Stimulated activated naive CD8-positive, alpha-beta T cell treated with anti-CD3 and anti-CD28 coated beads, Interleukin-15, Interleukin-2, amounts not matched to agents 100 U/mL and 50 U/mL, for 24 hours (primary cell): ENCODE measurements around the gene USP38.
A peak's percentile ranks its signal among the peaks of the same experiment; 100 is the strongest.
"Not testable (repeated sequence)": the region's sequence is repeated elsewhere in the genome, so short reads cannot be mapped to it uniquely, and the experiment has no call there.

Experiments
- ATAC-seq: fragments of 150-1000 bp; cut with Tn5 transposase; one replicate; pipeline ENCODE4 v1.10.0; 2021
- DNase-seq: peaks from one replicate; pipeline ENCODE4 v3.0.0; 2021

The USP38 gene, protein sequence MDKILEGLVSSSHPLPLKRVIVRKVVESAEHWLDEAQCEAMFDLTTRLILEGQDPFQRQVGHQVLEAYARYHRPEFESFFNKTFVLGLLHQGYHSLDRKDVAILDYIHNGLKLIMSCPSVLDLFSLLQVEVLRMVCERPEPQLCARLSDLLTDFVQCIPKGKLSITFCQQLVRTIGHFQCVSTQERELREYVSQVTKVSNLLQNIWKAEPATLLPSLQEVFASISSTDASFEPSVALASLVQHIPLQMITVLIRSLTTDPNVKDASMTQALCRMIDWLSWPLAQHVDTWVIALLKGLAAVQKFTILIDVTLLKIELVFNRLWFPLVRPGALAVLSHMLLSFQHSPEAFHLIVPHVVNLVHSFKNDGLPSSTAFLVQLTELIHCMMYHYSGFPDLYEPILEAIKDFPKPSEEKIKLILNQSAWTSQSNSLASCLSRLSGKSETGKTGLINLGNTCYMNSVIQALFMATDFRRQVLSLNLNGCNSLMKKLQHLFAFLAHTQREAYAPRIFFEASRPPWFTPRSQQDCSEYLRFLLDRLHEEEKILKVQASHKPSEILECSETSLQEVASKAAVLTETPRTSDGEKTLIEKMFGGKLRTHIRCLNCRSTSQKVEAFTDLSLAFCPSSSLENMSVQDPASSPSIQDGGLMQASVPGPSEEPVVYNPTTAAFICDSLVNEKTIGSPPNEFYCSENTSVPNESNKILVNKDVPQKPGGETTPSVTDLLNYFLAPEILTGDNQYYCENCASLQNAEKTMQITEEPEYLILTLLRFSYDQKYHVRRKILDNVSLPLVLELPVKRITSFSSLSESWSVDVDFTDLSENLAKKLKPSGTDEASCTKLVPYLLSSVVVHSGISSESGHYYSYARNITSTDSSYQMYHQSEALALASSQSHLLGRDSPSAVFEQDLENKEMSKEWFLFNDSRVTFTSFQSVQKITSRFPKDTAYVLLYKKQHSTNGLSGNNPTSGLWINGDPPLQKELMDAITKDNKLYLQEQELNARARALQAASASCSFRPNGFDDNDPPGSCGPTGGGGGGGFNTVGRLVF

DNA sequence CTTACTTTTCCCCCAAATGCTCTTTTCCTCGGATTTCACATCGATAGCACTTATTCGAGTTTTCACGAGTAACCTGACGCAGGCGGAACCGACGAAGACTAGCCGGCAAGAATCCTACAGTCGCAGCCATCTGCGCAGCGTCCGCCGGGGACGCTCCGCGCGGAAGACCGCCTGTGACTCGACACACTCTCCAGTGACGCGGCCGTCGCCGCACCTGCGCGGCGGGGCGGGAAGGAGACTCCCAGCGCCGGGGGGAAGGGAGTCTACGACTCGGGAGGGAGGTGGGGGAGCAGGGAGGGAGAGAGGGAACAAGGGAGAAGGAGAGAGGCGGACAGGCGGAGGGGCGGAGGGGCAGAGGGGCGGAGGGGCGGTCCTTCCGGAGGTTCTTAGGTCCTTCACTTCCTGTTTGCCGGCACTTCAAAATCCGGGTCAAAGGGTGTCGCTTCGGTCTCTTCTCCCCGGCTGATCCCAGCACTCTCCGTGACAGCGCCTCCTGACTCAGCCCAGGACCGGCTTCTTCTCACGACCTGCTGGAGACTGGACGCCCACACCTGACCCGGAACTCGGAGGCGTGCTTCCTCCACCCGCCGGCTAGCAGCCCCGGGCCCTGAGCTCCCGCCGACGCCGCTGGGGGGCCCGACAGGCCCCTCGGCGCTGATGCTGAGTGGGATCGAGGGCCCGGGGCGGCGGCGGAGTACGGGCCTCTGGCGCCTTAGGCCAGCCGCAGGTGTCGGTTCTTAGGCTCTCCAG, at the start of gene USP38:
Gene USP38 (plus strand): TSS at position 415 of the 750 bp plus-strand sequence. CDS start 534 bp downstream, outside the sequence.
- DNase-seq (peak; percentile 86), ATAC-seq (peak; percentile 95)

GRCh38 chr4:143135358-143135757, 49.4 kb upstream of the USP38 start:
- DNase-seq (no peak), ATAC-seq (no peak)

- no peak for DNase-seq
- no peak for ATAC-seq
Measured at GRCh38 chr4:143140696-143141095, 44.0 kb upstream of the USP38 start.

GRCh38 chr4:143148521-143148920, 36.2 kb upstream of the USP38 start:
- ATAC-seq (no peak), DNase-seq (no peak)

- ATAC-seq (no peak), DNase-seq (no peak)
Measured at GRCh38 chr4:143156853-143157252, 27.9 kb upstream of the USP38 start.

- ATAC-seq (no peak), DNase-seq (no peak)
Measured at GRCh38 chr4:143163614-143164013, 21.1 kb upstream of the USP38 start.

DNA sequence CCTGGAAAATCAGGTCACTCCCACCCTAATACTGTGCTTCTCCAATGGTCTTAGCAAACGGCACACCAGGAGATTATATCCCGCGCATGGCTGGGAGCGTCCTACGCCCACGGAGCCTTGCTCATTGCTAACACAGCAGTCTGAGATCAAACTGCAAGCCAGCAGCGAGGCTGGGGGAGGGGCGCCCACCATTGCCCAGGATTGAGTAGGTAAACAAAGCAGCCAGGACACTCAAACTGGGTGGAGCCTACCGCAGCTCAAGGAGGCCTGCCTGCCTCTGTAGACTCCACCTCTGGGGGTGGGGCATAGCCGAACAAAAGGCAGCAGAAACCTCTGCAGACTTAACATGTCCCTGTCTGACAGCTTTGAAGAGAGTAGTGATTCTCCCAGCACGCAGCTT, 18.0 kb upstream of the USP38 start:
- not testable (repeated sequence) for ATAC-seq, DNase-seq

GRCh38 chr4:143178923-143179322, 5.8 kb upstream of the USP38 start:
- no peak for ATAC-seq
- DNase-seq: no peak

DNA sequence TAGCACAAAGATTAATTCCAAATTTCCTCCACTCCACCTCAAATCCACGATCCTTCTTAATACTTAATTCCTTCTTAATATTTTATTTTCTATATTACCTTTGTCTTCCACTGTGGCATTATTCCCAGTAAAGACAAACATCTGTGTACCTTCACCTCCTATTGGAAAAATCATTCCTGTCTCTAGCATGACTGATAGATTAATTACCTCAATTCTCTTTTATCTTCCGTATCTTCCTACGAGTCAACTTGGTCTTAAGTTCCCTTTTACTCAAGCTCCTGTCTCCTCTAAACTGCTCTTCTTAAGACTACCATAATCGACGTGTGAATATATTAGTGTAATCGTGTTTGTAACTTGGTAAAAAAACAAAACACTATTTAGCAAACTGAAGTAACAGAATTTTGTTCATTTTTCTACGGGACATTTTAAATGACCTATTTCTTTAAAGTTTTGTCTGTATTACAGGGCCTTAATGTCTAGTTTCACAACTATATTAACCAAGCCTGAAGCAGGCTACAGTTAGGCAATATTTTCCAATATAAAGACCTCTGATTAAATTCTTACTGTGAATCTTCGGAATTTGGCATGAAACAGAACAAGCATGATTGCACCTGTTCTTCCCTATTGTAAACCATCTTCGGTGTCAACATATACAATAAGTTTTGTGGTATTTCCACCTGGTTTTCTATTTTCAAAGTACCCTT, 1.1 kb upstream of the USP38 start:
- no peak for ATAC-seq
- no peak for DNase-seq

DNA sequence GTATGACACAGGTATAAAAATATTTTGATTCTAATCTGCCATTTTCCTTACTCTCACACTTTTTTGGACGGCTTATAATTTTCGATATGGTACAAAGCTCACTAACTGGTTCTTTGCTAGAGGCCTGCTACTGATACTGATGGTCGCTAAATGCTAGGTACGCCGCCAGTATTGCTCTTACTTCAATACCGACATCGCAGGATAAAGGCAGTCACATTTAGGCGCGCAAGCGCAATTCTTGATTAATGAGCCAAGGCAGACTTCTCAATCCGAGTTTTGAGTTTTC, 557 bp upstream of the USP38 start:
- DNase-seq (no peak), ATAC-seq (peak; percentile 8)

GRCh38 chr4:143185253-143186107, 763 bp downstream of the USP38 start:
- ATAC-seq: peak; percentile 10
- DNase-seq: no peak

- DNase-seq (no peak), ATAC-seq (no peak)
Measured at GRCh38 chr4:143186212-143186611, 1.5 kb downstream of the USP38 start.

GRCh38 chr4:143186649-143187048, 1.9 kb downstream of the USP38 start:
- ATAC-seq: no peak
- DNase-seq: no peak

GRCh38 chr4:143188136-143189088, 3.7 kb downstream of the USP38 start:
- ATAC-seq (no peak), DNase-seq (no peak)

DNA sequence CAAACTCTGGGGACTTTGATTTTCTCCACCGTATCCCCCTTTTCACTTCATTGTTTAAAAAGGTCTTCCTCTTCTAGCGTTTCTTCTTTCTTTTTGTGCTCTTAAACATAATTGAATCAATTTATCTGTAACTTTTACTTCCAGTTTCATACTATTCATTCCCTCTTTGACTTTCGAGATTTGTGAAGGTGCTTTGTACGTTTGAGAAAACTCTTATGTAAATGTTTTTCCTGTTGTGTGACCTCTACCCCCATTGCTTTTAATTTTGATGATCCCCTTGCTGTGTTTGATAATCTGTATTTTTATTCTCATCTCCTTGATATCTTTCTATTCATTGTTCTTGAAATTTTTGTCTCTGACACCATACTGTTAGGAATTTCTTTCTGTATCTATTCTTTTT, 4.8 kb downstream of the USP38 start:
- ATAC-seq (no peak), DNase-seq (no peak)

- DNase-seq: no peak
- ATAC-seq: no peak
Measured at GRCh38 chr4:143195581-143195980, 10.9 kb downstream of the USP38 start.

DNA sequence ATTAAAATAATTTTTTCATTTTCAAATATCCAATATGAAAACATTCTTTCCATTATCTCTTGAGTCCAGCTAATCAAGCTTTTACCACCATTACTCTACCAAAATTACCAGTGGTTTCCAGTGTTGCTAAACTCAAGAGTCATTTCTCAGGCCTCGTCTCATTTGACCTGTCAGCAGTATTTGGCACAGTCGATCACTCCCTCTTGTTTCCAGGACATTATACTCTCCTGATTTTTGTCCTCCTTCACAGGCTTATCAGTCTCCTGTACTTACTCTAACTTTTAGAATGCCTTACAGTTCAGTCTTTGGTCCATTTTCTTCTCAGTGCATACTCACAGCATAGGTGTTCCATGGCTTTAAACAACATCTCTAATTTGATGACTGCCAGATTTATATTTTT, 11.6 kb downstream of the USP38 start:
- DNase-seq: no peak
- no peak for ATAC-seq

DNA sequence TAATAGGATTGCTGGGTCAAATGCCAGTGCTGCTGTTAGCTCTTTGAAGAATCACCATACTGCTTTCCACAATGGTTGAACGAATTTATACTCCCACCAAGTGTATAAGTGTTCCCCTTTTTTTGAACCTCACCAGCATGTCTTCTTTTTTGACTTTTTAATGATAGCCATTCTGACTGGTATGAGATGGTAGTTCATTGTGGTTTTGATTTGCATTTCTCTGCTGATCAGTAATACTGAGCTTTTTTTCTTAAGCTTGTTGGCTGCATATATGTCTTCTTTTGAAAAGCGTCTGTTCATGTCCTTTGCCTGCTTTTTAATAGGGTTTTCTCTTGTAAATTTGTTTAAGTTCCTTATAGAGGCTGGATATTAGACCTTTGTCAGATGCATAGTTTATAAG, 14.8 kb downstream of the USP38 start:
- ATAC-seq: no peak
- no peak for DNase-seq

DNA sequence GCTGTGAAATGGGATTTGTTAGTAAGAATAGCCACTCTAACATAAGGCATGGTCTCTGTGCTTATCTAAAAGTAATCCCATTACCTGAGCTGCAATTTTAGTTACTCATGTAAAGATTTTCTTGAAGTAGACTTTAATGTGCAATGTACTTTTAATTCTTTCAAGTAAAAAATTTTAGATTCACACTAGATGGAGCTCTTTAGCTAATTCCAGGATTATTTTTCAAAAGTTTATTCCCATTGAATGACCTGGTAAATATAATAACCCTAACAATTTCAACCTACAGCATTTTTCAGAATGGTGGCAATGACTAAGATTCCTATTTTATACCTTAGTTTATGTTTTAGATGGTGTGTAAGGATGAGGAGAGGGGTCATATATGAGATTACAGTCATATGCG, 18.1 kb downstream of the USP38 start:
- ATAC-seq (no peak), DNase-seq (no peak)

GRCh38 chr4:143203577-143203976, 18.9 kb downstream of the USP38 start:
- DNase-seq (no peak), ATAC-seq (no peak)
